Measurements from ENCODE around the gene HOXA7.
A peak's percentile ranks its signal among the peaks of the same experiment; 100 is the strongest.

The HOXA7 gene

GRCh38 chr7:27157702-27158431 is 1.4 kb upstream of the HOXA7 start:
- DNase-seq, result no peak

GRCh38 chr7:27156916-27157701 is 634 bp upstream of the HOXA7 start:
- no peak for DNase-seq

DNA sequence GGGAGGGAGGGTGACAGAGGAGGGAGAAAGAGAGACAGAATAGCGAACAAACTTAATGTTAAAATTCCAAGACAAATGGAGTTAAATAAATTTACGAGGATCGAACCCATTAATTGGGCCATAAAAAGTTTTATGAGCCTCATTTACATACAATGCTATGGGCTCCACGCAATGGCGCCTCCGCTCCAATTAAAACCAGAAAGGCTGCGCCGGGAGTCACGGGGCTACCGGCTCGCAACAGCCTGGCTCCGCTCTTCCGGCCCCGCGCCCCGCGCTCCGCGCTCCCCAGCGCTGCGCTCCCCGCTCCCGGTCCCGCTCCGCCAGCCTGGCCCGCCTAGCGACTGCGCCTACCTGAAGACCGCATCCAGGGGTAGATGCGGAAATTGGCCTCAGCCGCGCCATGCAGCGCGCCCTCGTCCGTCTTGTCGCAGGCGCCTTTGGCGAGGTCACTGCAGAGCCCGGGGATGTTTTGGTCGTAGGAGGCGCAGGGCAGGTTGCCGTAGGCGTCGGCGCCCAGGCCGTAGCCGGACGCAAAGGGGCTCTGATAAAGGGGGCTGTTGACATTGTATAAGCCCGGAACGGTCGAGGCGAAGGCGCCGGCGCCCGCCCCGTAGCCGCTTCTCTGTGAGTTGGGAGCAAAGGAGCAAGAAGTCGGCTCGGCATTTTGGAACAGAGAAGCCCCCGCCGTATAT is 513 bp downstream of the HOXA7 start:
- DNase-seq, result no peak

- DNase-seq, result no peak
These were observed 1.3 kb downstream of the HOXA7 start for GRCh38 chr7:27154901-27155815.

- no peak for DNase-seq
These were observed 2.1 kb downstream of the HOXA7 start for GRCh38 chr7:27154369-27154768.

DNA sequence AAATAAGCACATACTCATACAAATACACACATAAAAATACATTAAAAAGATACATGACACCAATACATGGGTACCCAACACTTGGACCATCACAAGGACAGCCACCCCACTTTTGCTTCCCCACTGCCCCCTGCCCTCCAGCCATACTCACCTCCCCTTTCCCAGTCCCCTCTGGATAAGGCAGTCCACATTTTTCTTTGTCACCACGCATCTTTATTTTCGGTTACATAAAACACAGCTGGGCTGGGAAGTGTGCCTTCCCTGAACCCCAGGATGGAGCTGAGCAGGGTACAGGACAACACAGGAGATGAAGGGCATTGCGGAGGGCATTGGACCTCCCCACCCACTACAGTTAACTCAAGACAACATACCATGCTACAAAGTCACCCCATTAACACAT is 2.9 kb downstream of the HOXA7 start:
- no peak for DNase-seq

- DNase-seq, result no peak
These were observed 3.5 kb downstream of the HOXA7 start for GRCh38 chr7:27152816-27153442.

DNA sequence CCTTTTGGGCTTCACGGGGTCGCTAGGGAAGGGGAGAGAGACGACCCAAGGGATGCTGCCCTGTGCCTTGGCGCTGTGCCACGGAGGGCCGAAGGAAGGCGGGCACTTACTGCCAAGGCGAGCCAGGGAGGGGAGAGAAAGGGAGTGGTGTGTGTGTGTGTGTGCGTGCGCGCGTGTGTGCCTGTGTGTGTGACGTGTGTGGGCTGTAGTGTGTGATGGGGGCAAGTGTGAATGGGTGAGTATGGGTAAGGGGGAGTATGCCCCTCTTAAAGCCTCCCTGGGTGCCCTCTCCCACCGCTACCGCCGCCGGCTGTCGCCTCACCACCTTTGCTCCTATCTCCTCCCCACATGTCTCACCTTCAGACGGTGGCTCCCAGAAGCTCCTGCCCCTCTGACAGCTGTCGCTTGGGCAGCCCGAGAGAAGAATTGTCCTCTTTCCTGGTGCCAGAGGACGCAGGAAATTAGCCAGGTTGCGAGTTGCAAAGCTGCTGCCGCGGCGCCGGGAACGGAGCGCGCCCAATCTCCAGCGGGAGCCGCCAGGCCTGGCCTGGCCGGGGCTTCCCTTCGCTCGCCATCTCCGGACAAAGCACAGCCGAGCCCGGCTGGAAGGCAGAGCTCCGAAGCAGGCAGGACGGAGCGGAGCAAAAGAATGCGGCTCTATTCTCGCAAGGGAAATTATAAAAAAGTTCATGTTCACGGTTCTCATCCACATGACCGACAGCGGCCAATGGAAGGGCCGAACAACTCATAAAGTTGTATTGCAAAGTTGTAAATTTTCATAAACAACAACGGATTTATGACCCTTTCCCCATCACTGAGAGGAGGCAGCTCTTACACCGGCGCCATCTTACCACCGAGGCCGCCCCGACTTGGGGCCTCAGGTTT is 4.3 kb downstream of the HOXA7 start, which contains the start of gene HOXA3:
Gene HOXA3 (minus strand): TSS at position 653 of the 885 bp plus-strand sequence. CDS start 41,943 bp downstream, outside the sequence.
- no peak for DNase-seq

DNA sequence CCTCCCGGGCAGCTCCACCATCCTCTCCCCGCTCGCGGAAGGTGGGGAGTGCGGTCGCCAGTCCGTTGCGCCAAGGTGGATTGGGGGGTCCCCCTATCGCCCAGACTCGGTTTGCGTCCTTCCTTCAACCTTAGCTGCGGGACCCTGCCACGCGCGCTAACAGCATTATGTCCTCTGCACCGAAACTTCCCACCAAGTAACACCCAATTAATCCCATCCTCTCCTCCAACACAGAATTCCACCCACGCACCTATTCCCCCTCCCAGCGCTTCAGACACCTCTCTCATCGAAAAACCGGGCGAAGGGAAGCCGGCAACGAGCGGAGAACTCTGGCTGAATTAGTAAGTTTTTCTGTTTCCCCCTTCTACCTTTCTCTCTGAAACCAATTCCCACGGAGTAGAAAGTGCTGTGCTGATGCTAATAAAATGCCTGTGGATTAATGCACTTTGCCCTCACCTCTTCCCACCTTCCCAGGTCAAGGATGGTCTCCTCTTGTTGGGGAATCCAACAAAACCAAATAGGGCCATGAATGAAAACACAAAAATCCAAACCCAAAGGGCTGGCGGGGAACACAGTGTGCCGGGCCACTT is 5.0 kb downstream of the HOXA7 start:
- DNase-seq, result no peak

- peak in 1 of 2 experiments; percentile 47 for DNase-seq
These were observed 5.7 kb downstream of the HOXA7 start for GRCh38 chr7:27150568-27151340.

GRCh38 chr7:27149842-27150567 is 6.5 kb downstream of the HOXA7 start:
- no peak for DNase-seq

GRCh38 chr7:27148756-27149641 is 7.5 kb downstream of the HOXA7 start:
- DNase-seq, result no peak

DNA sequence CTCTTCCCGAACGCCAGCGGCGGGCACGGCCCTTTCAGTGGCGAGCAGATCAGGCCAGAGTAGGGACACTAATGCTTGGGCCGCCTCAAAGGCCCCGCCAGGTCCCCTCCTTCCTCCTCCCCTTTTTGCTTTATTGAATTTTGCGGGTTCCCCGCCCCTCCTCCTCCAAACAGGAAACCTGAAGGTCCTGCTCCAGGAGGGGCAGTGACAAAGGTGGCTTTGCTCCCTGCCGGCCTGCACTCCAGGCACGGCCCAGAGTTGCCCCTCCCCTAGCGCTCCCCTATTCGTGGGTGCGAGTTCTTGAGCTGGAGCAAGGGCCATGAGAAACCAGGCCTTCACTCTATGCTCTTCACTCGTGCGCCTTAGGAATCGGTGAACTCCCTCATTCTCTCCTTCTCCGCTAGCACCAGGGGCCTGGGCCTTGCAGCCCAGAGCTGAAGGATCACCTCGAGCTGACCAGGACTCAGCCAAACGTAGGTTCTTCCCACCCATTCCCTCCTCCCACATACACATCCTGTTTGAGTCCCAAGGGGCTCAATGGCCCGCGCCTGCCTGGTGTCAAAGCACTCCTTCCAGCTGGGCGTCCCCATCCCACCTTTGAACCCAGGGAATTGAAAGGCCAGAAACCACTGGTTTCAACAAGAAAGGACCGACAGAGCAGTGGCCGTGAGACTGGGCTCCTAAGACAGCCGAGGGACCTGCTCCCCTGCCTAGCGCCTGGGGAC is 8.3 kb downstream of the HOXA7 start:
- no peak for DNase-seq

GRCh38 chr7:27147199-27148030 is 9.1 kb downstream of the HOXA7 start, which contains the start of gene HOXA6:
Gene HOXA6, minus strand, starts transcription at chr7:27147774. Its CDS starts 25 bp downstream, at chr7:27147749.
- DNase-seq, result no peak

DNA sequence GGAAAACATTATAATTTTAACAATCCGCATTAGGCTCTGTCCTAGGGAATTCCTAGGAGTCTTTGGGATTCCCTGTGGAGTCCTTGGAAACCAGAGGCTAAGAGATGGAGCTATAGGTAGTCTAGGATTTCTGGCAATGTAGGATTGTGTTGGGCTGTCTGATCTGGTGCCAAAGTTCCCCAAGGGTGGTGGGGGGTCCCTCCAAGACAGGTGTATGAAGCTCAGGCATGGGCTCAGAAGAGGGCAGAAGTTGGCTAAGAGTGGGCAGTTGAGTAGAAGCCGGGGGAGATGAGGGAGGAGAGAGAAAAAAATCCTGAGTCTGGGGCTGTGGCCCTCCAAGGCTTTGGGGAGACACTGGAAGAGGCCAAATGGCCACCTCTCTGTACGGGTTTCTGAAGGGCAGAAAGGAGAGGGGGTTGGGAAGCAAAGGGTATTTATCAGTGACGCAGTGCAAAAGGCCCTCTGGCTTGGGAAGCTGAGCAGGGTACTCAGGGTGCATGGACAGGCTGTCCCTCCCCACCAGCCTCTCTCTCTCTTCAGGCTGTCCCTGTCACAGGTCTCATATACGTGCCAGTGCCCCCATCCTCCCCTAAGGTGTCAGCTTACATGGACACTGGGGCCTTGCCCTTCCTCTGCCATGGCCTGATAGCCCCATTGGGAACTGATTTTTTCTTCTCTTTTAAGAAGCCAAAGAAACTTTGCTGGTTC is 9.8 kb downstream of the HOXA7 start:
- DNase-seq, result no peak
